ENCODE results near the gene RIN1. TPM values are rescaled to one million over a fixed set of nuclear protein-coding genes. Genes with fewer than 3 reads are reported as not detected.

Gene RIN1
- total and polyA plus RNA-seq, 2 of the 13 experiments (the other 11 are each of a cell fraction or from before 2014, with no cell fraction given): 2.4 to 4.1 TPM

GRCh38 chr11:66289548-66290329, 46.5 kb downstream of the RIN1 start (continued):
- TF ChIP-seq ZBTB33 (CRISPR knock-in tag; IDR thresholded peaks at IDR 0.05) (no peak), ZNF33B (CRISPR knock-in tag; IDR thresholded peaks at IDR 0.05) (no peak), PRDM4 (CRISPR knock-in tag; IDR thresholded peaks at IDR 0.05; ENCODE audit: borderline replicate concordance) (peak; percentile 49; the same call in 1 of the 2 replicates), YEATS2 (CRISPR knock-in tag; IDR thresholded peaks at IDR 0.05; ENCODE audit: borderline replicate concordance) (no peak), ZNF280D (CRISPR knock-in tag; IDR thresholded peaks at IDR 0.05) (0 out of 2 replicates have a peak, but pooled peaks have one; percentile 38), IRX3 (CRISPR knock-in tag; IDR thresholded peaks at IDR 0.05; ENCODE audit: borderline replicate concordance, low read depth) (peak; percentile 83; the same call in 1 of the 2 replicates), NRL (CRISPR knock-in tag; IDR thresholded peaks at IDR 0.05; ENCODE audit: borderline replicate concordance) (peak; percentile 82), HDAC1 (CRISPR knock-in tag; IDR thresholded peaks at IDR 0.05) (peak; percentile 90), MBNL3 (CRISPR knock-in tag; conservative IDR thresholded peaks at IDR 0.05) (no peak), ZNF446 (CRISPR knock-in tag; IDR thresholded peaks at IDR 0.05) (peak; percentile 82; the same call in 1 of the 2 replicates), ZNF567 (CRISPR knock-in tag; IDR thresholded peaks at IDR 0.05; ENCODE audit: borderline replicate concordance) (no peak), GPN1 (CRISPR knock-in tag; IDR thresholded peaks at IDR 0.05; ENCODE audit: borderline replicate concordance) (peak; percentile 90), MTF1 (CRISPR knock-in tag; IDR thresholded peaks at IDR 0.05) (no peak; the same call in 1 of the 2 replicates), ZNF382 (CRISPR knock-in tag; IDR thresholded peaks at IDR 0.05; ENCODE audit: borderline replicate concordance) (no peak), ZFP91 (CRISPR knock-in tag; IDR thresholded peaks at IDR 0.05; ENCODE audit: borderline replicate concordance) (peak; percentile 71; the same call in 1 of the 2 replicates), ZNF513 (CRISPR knock-in tag; conservative IDR thresholded peaks at IDR 0.05) (no peak)

All from HepG2 (cell line).